T-helper 1 cell (primary cell): Measurements from ENCODE around the gene LYL1.

Experiments
- DNase-seq, 5 donors: peaks; one replicate each; pipeline ENCODE4 v3.0.0-alpha.2; 2012 to 2020

Gene LYL1

DNA sequence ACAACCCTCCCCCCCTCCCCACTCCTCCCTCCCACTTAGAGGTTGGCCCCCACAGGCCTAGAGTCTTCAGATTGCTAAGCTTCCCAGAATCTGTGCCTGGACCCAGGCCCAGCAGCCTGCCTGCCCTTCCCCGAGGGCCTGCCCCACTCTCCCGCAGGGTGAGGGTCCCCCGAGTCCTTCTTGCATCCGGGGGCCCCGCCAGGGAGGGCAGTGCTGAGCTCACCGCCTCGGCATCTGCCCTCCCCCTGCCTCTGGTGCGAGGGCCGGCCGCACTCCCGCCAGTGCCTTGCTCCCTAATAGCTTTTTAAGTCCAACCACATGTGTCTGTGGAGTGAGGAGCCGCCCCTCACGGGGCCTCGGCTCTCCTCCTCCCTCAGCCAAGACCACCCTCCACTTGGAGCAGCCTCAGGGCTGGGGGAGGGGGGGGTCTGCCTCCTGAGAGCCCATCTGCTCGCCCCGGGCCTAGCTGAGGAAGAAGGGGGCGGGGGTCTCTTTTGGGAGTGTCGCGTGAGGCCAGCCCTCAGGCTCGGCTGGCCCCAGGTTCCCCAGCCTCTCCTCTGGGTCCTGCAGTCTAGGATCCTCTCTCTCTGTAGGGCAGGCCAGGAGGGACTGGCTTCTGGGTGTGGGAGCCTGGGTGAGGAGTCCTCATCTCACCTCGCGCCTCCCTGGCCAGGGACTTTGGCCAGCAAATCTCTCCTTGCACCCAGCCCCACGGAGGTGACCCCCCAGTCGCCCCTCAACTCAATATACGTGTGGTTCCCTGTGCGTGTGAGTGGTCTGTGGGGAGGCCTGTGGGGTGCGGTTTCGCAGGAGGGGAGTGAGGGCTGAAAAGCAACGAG lies 47.2 kb downstream of the LYL1 start:
- no peak for DNase-seq

GRCh38 chr19:13054626-13055212 lies 47.9 kb downstream of the LYL1 start:
- no peak for DNase-seq

DNA sequence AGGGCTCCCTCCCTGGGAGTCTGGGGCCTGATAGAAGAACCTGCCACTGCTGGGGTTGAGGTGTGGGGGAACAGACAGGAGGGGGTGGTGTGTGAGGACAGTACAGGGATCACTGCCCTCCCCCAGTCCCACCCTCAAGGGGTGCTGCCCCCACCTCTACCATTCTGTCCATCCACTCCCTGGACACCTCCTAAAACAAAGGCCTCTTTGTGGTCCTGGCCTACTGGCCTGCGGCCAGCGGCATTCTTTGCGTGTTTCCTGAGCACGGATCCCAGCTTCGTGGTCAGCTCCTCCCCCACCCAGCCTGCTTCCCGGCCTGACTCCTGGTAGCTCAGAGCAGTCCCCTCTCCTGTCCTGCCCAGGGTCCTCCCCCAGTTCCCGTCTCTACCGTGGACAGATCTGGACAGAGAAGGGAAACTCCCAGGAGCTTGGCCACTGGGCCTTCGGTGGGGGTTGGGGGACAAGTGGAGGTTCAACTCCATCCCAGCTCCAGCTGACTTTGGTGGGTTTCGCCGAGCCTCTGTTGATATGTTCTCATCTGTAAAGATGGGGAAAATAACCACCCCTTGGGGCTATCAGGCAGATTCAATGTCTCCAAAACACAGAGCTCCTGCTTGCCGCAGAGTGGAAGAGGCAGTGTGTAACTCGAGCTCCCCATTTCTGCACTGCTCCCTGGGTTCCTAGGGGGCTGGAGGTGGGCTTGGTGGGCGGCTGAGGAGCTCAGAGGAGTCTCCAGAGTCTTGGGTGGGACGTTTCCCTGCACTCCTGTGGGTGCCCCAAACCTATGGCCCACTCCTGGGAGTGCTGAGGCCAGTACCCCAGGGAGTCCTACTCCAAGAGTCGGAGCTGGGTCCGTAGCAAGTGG lies 48.7 kb downstream of the LYL1 start:
- no peak for DNase-seq

GRCh38 chr19:13053238-13053637 lies 49.4 kb downstream of the LYL1 start:
- no peak for DNase-seq

DNA sequence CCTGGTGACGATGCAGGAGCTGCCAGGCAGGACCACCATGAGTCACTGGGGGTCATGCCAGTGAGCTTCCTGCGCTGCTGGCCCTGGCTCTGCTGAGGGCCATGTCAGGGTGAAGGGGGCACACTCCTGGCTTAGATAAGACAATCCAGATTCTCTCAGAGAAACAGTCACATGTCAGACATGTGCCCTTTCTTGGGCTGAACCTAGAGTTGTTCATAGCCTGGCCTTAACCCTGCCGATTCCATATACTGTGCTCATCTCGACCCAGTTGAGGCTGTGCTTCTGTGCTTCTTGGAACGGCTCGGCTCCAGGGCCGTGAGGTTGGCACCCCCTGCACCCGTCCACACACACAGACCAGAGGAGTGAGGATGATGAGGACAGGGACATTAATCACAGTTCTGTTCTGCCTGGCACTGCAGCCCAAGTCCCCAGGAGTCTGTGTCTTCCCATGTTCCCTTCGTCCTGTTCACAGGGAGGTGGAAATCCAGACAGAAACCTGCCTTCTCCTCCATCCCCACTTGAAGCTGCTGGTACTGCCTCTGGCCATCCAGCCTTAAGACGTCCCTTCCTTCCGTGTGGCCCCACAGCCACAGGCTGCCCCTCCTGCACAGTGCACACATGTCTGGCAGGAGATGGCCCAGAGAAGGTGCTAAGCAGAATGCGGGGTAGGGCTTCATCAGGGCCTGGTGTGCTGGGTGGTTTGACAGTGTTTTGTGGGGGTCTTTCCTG lies 50.0 kb downstream of the LYL1 start:
- no peak for DNase-seq

DNA sequence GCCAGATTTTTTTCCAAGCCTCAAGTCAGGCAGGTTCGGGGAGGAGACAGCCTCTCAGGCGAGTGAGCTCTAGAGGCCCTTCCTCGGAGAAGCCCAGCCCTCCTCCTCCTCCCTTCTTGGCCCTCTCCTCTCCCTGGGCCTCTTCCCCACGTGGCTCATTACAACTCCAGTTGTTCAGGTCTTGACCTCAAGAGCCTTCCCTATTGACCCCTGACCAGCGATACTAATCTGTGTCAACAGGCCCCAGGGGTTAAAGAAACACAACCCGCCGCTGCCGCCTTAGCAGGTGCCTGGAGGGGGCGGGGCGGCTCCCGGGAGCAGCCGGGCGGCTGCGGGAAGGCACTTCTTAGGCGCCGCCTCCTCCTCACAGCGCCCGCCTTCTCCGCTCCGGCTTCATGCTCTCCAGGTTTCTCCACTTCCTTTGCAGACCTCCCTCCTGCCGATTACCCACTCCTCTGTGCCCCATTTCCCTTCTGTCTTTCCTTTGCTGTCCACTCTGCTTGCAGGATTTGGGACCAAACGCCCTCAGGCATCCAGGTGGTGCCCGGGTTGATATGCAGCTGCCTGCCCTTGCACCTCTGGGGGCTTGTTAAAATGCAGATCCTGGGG lies 51.0 kb downstream of the LYL1 start:
- no peak for DNase-seq

- DNase-seq: no peak
These were observed 52.4 kb downstream of the LYL1 start for GRCh38 chr19:13050274-13050673.
